SW480 (cell line): ENCODE results near the gene CDCP1.
"Not testable (repeated sequence)": the region's sequence is repeated elsewhere in the genome, so short reads cannot be mapped to it uniquely, and the experiment has no call there.

ENCODE experiments used
- DNase-seq: peaks from one replicate; pipeline ENCODE4 v3.0.0-alpha.2; 2016; ENCODE audit warnings: low spot score

CDCP1 gene

GRCh38 chr3:45083023-45083422 lies 63.2 kb downstream of the CDCP1 start:
- DNase-seq: no peak

DNA sequence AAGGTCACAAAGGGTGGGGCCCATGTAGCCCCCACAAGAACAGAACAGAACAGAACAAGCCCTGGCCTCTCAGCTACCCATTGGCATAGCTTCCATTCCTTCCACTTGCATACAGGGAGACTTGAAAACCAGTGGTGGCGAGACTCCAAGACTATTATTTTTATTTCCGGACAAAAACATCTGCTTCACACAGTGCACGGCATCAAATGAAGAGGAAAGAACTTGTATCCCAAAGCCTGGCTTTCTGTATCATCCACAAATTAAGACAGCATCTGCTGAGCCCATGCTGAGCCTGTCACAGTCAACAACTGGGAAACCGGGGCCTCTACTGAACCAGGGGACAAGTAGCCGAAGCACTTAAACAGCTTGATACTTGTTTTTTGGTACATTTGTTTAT lies 64.0 kb downstream of the CDCP1 start:
- no peak for DNase-seq

- DNase-seq: no peak
Measured at GRCh38 chr3:45081506-45082141, 64.6 kb downstream of the CDCP1 start.

DNA sequence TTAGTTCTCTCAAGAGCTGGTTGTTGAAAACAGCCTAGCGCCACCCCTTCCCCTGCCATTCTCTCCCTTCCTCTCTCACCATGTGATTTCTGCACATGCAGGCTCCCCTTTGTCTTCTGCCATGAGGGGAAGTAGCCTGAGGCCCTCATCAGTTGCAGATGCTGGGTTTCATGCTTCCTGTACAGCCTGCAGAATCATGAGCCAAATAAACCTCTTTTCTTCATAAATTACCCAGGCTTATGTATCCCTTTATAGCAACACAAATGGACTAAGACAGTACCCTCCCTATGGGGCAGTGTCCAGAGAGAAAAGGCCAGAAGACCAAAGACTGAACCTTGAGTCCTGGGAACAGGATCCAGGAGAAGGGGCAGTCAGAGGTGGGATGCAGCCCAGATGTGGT lies 65.4 kb downstream of the CDCP1 start:
- no peak for DNase-seq

DNA sequence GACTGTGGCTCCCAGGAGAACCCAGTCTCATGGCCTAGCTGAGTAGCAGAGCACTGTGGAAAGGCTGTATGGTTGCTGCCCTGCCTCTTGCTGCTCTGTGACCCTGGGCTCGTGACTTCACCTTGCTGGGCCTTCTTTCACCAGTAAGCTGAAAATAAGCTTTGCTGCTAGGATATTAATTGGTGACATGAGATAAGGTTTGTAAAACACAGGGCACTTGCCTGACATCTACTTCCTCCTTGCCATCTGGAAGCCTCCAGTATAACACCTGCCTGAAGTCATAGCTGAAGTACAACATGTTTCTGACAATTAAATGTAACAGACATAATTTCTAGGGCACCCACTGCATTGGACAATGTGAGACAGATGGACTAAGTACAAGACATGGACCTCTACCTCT lies 66.5 kb downstream of the CDCP1 start:
- DNase-seq: no peak

GRCh38 chr3:45078910-45079522 lies 67.2 kb downstream of the CDCP1 start:
- no peak for DNase-seq

GRCh38 chr3:45078256-45078655 lies 67.9 kb downstream of the CDCP1 start:
- DNase-seq: not testable (repeated sequence)

- DNase-seq: no peak
Measured at GRCh38 chr3:45075821-45076625, 70.2 kb downstream of the CDCP1 start.

DNA sequence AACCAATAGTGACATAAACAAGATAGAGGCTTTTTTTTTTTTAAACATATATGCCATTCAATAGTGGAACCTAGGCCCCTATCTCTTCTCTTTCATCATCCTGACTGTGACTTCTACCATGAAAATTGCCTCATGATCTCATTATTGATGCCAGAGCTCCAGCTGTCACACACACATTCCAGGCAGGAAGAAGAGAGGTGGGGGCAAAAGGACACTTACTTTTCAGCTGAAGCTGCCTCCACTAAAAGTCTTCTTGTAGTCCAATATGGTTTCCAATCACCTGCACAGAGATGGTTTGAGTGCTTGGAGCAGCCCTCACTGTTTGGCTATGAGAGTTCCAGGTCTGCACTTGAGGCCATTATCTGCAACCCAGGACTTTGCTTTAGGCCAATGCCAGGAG lies 75.1 kb downstream of the CDCP1 start:
- no peak for DNase-seq

- DNase-seq: no peak
Measured at GRCh38 chr3:45067941-45068340, 78.2 kb downstream of the CDCP1 start.

DNA sequence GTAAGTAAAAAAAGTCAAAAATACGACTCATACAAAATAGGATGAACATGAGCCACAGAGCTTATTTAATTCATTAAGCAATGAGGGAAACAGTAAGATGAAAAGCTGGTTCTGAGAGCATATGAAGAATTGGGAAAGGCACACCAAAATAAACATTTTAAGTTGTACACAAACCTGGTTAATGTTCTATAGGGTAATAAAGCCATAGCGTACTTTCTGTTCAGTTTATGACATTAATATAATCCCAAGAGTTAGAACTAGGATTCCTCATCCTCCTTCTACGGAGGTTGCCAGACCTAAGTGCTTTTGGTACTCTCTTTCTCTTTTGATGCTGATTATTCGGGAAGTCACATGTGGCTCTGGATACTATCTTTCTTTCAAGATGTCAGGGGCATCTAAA lies 78.7 kb downstream of the CDCP1 start:
- DNase-seq: no peak

- peak; percentile 28 for DNase-seq
Measured at GRCh38 chr3:45066109-45066801, 79.9 kb downstream of the CDCP1 start.

DNA sequence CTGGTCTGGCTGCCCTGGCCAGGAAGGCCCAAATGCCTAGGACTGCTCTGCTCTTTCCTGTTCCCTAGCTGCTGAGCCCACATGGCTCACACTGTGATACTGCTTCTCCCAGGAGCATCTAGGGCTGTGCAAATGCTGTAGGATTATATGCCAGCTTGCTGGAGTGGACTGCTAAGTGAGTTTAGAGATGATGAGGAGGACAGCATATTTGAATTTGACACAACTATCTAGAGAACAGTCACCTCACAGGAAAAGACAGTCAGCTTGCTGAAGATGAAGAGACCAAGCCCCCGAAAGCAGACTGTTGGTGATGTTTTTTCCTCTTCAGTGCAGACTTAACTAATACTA lies 80.8 kb downstream of the CDCP1 start:
- no peak for DNase-seq

DNA sequence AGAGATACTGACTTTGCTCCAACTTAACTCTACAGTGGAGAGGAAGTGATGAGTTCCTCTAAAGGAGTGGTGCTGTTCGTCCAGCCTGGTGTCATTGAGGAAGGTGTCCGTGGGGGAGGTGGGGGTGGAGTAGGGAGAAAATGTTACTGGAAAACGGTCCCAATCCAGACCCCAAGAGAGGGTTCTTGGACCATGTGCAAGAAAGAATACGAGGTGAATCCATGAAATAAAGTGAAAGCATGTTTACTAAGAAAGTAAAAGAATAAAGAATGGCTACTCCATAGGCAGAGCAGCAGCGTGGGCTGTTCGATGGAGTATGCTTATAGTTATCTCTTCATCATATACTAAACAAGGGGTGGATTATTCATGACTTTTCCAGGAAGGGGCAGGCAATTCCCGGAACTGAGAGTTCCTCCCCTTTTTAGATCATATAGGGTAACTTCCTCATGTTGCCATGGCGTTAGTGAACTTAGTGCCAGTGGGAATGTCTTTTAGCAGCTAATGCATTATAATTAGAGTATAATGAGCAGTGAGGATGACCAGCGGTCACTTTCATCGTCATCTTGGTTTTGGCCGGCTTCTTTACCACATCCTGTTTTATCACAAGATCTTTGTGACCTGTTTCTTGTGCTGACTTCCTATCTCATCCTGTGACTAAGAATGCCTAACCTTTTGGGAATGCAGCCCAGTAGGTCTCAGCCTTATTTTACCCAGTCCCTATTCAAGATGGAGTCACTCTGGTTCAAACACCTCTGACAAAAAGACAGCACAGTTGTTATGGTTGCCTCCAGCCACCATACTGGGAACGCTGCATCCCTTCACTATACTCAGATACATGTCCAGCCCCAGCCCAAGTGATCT lies 81.4 kb downstream of the CDCP1 start:
- peak; percentile 89 for DNase-seq

- DNase-seq: no peak
Measured at GRCh38 chr3:45062697-45063070, 83.5 kb downstream of the CDCP1 start.

DNA sequence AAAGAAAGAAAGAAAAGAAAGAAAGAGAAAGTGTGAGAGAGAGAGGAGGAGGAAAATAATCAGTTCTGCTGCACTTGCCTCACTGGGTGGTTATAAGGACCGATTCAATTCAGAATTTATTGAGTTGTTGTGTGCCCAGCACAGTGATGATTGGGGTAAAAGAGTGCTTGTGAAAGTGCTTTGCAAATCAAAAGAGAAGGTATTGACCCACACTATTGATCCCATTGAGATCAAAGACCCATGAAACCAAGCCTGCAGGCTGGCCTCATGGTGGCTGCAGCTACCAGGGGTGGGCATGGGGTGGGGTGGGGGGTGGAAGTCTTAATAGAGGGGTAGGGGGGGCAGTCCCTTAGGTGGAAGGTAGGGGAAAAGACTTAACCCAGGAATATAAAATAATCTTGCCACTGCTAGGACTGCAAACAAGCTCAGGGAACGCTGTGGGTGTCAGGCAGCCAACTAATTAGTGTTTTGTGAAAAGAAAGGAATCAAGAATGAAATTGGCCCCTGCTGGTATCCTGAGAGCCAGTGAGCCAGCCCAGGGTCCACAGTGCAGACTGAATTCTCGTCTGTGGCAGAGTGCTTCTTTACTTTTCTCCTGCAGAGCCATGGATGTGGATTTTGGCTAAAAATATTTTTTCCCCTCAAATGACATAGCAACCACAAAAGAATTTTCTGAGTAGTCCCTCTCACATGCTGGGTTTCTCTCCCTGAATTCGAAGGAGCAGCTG lies 85.8 kb downstream of the CDCP1 start:
- no peak for DNase-seq

DNA sequence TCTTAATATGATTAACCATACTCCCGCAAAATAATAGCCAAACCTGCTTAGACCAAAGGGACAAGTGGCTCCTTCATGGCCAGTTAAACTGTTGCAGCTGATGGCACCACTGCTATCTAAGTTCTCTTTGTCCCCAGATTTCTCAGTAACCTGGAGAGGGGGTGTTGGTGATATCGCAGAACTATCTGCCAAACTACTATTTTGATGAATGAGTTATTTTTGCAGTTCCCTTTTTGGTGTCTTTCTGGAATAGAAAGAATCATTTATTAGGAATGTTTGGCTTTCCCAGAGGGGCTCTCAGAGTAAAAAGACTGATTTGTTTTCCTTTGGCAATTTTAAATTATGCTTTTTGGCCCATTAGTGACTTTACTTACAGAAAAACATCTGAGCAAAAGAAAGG lies 87.0 kb downstream of the CDCP1 start:
- no peak for DNase-seq

- no peak for DNase-seq
Measured at GRCh38 chr3:45057557-45057956, 88.6 kb downstream of the CDCP1 start.

- DNase-seq: no peak
Measured at GRCh38 chr3:45056608-45057301, 89.4 kb downstream of the CDCP1 start.

DNA sequence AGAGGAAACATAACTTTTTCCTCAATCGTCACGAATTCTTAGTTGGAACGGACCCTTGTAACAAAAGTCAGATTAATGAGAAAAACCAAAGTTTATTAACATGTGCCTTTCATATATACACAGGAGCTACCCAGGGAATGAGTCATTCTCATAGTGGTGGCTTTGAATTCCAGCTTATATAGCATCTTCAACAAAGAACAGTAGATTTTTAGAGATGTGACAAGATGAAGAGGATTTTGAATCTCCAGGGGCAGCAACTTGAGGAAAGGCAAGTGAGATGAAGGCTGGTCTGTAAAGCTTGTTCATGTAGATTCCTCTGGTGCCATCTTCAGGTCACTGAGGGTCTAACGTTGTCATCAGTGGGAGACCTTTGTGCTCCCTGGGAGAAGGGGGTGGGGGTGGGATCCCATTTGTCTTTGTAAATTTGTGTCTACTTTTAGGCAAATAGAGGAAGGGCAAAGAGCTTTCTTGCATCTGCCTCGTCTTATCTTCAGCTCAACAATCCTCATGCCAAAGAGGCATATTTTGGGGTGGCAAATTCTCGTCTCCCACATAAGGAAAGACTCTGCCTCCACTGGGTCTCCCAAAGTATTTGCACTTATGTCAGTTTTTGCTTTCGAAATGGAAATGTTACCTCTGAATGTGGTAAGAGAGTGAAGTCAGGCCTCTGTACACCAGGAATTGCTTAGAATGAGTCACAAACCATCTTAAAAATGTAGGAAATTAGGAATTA lies 90.6 kb downstream of the CDCP1 start:
- peak; percentile 64 for DNase-seq
